SK-MEL-5 (cell line): Measurements from ENCODE around the gene RRAGC. TPM values are rescaled to one million over a fixed set of nuclear protein-coding genes. Genes with fewer than 3 reads are reported as not detected.

Experiments
- DNase-seq: peaks from one replicate; pipeline ENCODE4 v3.0.0-alpha.2; 2016; ENCODE audit warnings: low read depth, low spot score
- in situ Hi-C: cut with HindIII; loops from 2 replicates; pipeline ENCODE4 v1.10.0; 2016; ENCODE audit warnings: low sequenced_read_pairs, high pct_unique_total_duplicates, low pct_unique_long_range_greater_than_20kb
- polyA plus RNA-seq, 2 experiments: library from polyadenylated mRNA; depleted of rRNA; stranded (reverse); fragments of >200 nt; gene quantifications; 2 replicates each; pipeline ENCODE4 v1.2.3, GENCODE V29; 2015
- total RNA-seq: library from RNA; depleted of rRNA; stranded (reverse); fragments of >200 nt; shearing (Covaris generic); gene quantifications from 2 replicates; pipeline ENCODE4 v1.2.3, GENCODE V29; 2014; rRNA removed

Gene RRAGC
- 18.8 and 19.3 TPM in 2 replicates for total RNA-seq
- 17.3 and 25.6 TPM in 2 replicates for polyA plus RNA-seq (2015; cell fraction: cytosol; rRNA removed)
- polyA plus RNA-seq (2015; cell fraction: nucleus; rRNA removed) = 7.4 and 8.7 TPM in 2 replicates

- in situ Hi-C loops = no loop called here
- peak; percentile 97 for DNase-seq
Measured at GRCh38 chr1:38859561-38860453, at the start of gene RRAGC. RRAGC (minus strand) TSS chr1:38859772; CDS start chr1:38859646, 126 bp downstream.

GRCh38 chr1:38908821-38909220 lies 49.2 kb upstream of the RRAGC start:
- no peak for DNase-seq
- in situ Hi-C loops = no loop called here

- in situ Hi-C loops = no loop called here
- DNase-seq = no peak
Measured at GRCh38 chr1:38905985-38906384, 46.4 kb upstream of the RRAGC start.

DNA sequence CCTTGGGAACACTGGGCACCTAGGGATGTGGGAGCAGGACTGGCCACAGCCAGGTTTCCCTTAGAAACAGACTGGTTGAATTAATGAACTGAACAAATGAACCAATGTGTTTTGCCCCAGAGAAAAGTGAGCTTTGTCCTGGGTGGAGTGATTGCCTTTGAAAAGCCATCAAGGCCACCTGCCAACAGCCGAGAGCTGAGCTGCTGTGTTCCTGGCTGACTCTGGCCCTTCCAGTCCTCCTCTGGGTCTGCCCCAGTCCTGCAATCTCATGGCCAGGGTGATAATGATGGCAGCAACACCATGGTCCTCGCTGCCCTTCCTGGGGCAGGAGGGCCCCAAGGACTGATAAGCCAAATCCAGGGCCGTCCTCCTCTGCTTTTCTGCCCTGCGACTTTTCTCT lies 40.0 kb upstream of the RRAGC start:
- in situ Hi-C loops = no loop called here
- no peak for DNase-seq

DNA sequence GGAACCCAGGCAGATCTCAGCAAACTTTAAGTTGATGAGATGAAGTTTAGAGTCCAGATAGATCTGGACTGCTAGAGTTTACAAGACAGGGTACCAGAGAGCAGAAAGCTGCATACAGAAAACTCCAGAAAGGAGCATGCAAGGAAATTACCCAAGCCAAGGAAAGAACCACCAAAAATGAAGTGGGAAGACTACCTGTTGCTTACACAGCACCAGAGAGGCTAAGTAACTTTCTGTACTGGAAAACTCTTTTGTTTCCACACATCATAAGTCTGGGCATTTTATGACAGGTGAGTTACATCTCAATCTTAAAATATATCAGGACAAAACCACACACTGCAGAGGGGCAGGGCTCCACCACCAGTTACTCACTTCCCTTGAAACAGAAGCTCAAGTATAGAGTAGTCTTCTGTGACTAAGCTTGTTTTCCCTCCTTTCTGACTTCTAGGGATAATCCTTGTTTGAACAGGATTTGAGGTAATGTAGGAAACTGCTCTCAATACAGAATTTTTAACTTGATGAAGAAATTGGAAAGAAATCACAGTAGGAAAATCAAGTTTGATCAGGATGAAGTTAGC lies 39.2 kb upstream of the RRAGC start:
- no peak for DNase-seq
- in situ Hi-C loops = no loop called here

GRCh38 chr1:38896169-38896568 lies 36.6 kb upstream of the RRAGC start:
- in situ Hi-C loops = no loop called here
- DNase-seq = no peak

DNA sequence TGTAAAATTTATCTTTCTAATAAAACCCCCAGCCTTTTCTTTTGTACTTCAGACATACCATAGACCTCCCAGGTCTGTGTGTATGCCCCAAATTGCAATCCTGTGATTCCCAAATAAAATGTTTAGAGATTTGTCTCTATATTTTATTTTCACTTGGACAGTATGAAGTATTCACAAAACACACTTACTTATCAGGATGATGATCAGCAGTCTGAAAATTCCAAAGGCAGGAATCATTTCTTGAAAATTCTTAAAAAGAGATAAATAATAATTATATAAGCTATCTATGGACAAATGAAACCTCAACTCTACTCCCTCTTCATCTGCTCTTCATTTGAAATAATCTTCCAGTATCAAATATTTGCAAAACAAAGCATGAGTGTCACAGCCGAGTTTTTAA lies 33.4 kb upstream of the RRAGC start:
- in situ Hi-C loops = no loop called here

GRCh38 chr1:38891753-38892152 lies 32.2 kb upstream of the RRAGC start:
- DNase-seq = peak; percentile 9
- in situ Hi-C loops = no loop called here

More for the DNA sequence above, 33.4 kb upstream of the RRAGC start:
- no peak for DNase-seq

DNA sequence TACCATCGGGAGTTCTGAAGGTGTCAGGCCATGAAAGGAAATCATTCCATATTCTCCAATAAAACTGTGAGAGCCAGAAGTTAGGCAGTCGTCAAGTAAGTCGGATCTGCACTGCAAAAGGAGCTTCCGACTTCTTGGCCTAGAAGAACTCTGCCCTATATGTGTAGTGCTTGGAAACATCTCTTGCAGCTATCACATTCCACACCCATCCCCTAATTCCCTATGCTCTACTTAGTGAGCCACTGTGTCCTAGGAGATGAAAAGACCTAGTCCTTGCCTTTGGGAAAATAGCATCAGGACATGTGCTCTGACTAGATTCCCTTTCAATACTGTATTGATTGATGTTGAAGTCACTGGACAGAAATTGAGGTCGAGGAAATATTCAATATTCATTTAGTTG lies 30.0 kb upstream of the RRAGC start:
- in situ Hi-C loops = no loop called here
- DNase-seq = no peak

DNA sequence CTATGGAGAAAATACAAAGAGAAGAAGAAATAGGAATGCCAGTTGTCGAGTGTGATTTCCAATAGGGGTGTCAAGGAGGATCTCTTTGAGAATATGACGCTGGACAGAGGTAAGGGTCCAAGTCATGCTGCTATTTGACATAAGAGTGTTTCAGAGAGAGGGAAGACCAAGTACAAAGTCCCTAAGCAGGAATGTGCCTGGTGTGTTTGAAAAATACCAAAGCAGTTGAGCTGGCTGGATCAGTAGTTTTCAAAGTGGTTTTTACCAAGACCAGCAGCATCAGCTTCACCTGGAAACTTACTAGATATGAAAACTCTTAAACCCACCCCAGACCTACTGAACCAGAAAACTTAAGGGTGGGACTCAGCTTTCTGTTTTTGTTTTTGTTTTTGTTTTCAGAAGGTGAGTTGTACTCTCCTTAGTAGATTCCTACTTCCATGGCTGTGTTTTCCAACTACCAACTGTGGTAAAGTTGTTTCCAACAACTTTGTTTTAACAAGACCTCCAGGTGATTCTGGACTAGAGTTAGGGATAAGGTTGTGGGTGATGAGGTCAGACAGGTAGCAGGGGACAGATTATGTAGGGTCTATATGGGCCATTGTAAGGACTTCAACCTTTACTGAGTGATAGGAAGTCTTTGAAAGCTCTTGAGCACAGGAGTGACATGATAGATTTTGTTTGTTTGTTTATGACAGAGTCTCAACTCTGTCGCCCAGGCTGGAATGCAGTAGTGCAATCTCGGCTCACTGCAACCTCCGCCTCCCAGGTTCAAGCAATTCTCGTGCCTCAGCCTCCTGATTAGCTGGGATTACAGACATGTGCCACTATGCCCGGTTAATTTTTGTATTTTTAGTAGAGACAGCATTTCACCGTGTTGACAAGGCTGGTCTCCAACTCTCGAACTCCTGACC lies 29.1 kb upstream of the RRAGC start:
- in situ Hi-C loops = no loop called here
- no peak for DNase-seq

- no peak for DNase-seq
- in situ Hi-C loops = no loop called here
Measured at GRCh38 chr1:38885092-38885491, 25.5 kb upstream of the RRAGC start.

DNA sequence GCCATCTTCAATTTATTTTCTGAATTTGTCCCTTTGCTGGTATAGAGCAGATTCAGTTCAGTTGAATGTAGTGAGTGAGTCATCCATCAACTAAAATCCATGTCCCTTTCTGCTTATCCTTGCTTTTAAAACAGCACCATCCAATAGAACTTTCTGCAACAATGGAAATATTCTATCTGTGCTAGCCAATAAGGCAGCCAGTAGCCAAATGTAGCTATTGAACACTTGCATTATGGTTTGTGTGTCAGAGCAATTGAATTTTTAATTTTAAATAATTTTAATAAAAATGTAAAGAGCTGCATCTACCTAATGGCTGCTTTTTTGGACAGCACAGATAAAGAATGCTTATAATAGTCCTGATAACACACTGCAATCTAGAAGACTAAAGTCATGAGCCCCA lies 21.9 kb upstream of the RRAGC start, which contains the start of gene GJA9:
Gene GJA9, minus strand, starts transcription at position 101 of the 400 bp plus-strand sequence. CDS start 5,489 bp downstream, outside the sequence.
- in situ Hi-C loops = no loop called here
- DNase-seq = no peak

GRCh38 chr1:38875811-38876210 lies 16.2 kb upstream of the RRAGC start:
- in situ Hi-C loops = no loop called here
- no peak for DNase-seq

DNA sequence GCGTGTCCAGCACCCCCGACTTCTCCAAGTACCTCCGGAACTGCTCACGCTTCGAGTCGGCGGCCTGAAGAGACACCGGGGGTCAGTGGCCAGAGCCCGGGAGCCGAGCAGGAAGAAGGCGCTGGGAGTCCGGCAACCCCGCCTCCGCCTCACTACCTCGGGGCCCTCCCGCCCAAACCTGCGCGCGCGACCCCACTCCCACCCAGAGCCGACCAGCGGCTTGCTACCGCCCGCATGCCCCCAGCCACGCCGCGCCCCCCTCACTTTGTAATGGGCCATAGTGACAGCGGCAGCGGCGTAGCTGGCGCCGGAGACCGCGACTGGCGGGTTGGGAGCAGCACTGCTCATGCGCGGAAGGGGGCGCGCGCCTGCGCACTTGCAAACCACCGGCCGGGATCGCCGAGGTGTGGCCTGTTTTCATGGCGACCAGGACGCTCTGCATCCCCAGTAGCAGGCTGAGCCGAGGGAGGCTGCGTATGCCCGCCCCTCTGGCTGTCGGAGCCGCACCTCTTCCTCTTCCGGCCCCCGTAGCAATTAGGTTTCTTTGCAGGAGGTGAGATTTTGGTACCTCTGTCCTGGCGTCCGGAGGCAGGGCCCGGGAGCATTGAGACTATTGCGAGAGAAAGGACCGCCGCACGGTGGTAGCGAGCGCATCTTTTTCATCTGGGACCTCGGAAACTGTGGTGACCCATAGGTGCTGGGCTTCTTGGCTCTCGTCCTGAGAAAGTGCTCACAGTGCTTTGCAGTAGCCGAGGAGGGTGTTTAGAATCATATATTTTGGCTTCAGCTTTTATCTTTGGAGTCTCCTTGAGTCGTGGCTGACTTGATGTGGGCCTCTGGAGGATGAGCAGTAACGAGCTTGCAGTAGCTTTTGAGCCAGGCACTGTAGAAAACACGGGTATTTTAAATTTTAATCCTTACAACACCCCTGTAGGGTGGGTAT lies 13.7 kb upstream of the RRAGC start, which contains the start of gene MYCBP:
Gene MYCBP, minus strand, starts transcription at position 322 of the 943 bp plus-strand sequence. Its CDS starts 43 bp downstream, at position 279.
- DNase-seq = peak; percentile 93
- in situ Hi-C loops = no loop called here

- in situ Hi-C loops = no loop called here
- peak; percentile 16 for DNase-seq
Measured at GRCh38 chr1:38872401-38873026, 12.9 kb upstream of the RRAGC start.

GRCh38 chr1:38870996-38871395 lies 11.4 kb upstream of the RRAGC start:
- DNase-seq = no peak

More at GRCh38 chr1:38870996-38871395, 11.4 kb upstream of the RRAGC start:
- in situ Hi-C loops = no loop called here
